ENCODE results near the gene FGFR4.

FGFR4 gene

GRCh38 chr5:177103523-177104253 is 17.0 kb downstream of the FGFR4 start:
- no peak for DNase-seq

GRCh38 chr5:177105691-177106476 is 19.2 kb downstream of the FGFR4 start:
- no peak for DNase-seq

- DNase-seq: no peak
Observed at GRCh38 chr5:177107159-177107558, 20.4 kb downstream of the FGFR4 start.

- no peak for DNase-seq
Observed at GRCh38 chr5:177109810-177110209, 23.1 kb downstream of the FGFR4 start.

- peak; percentile 62 for DNase-seq
Observed at GRCh38 chr5:177111720-177112394, 25.1 kb downstream of the FGFR4 start.

GRCh38 chr5:177112589-177113220 is 26.0 kb downstream of the FGFR4 start:
- DNase-seq: no peak

GRCh38 chr5:177113566-177114424 is 27.1 kb downstream of the FGFR4 start:
- peak; percentile 79 for DNase-seq

GRCh38 chr5:177116631-177117373 is 30.1 kb downstream of the FGFR4 start:
- DNase-seq: peak; percentile 85

GRCh38 chr5:177117441-177118045 is 30.8 kb downstream of the FGFR4 start:
- DNase-seq: no peak

- DNase-seq: no peak
Observed at GRCh38 chr5:177122566-177122965, 35.9 kb downstream of the FGFR4 start.

GRCh38 chr5:177123789-177124485 is 37.2 kb downstream of the FGFR4 start:
- DNase-seq: no peak

- no peak for DNase-seq
Observed at GRCh38 chr5:177124486-177124991, 37.8 kb downstream of the FGFR4 start.

GRCh38 chr5:177126771-177127170 is 40.1 kb downstream of the FGFR4 start:
- no peak for DNase-seq

- no peak for DNase-seq
Observed at GRCh38 chr5:177128551-177128981, 41.9 kb downstream of the FGFR4 start.

- no peak for DNase-seq
Observed at GRCh38 chr5:177130211-177131018, 43.7 kb downstream of the FGFR4 start.

- no peak for DNase-seq
Observed at GRCh38 chr5:177131019-177131320, 44.3 kb downstream of the FGFR4 start.

- no peak for DNase-seq
Observed at GRCh38 chr5:177131352-177132135, 44.8 kb downstream of the FGFR4 start.
